Upper lobe of left lung (tissue), 4 donors: Measurements from ENCODE around the gene POU2AF3.

Experiments
- CTCF ChIP-seq, 6 experiments: fragments of 450-650 bp in 4 of 6; fragments of 200-600 bp in 2 of 6; sonication (generic) in 2 of 6; IDR thresholded peaks; one replicate each; pipeline ENCODE4 v1.5.1; 2016 to 2019; ENCODE audit warnings: antibody characterized with exemption in 6 of 6
- POLR2A ChIP-seq, 4 donors: fragments of 450-650 bp; IDR thresholded peaks; one replicate each; pipeline ENCODE4 v1.5.1; 2016 to 2017; ENCODE audit warnings: antibody characterized with exemption in 4 of 4, mild to moderate bottlenecking in 2 of 4
- POLR2AphosphoS5 ChIP-seq, 2 donors: sonication (generic); formaldehyde crosslinking; IDR thresholded peaks; one replicate each; pipeline ENCODE4 v1.5.1; 2017; ENCODE audit warnings: antibody characterized with exemption in 2 of 2

GRCh38 chr11:111336582-111337256, 38.4 kb downstream of the POU2AF3 start:
- TF ChIP-seq CTCF (IDR thresholded peaks at IDR 0.05) (no peak), POLR2A (IDR thresholded peaks at IDR 0.05) (no peak), POLR2AphosphoS5 (IDR thresholded peaks at IDR 0.05) (no peak)
